MCF 10A (cell line): ENCODE results near the gene METTL21C. TPM values are rescaled to one million over a fixed set of nuclear protein-coding genes. Genes with fewer than 3 reads are reported as not detected.

Experiments
- BruUV-seq: library from RNA; stranded (reverse); fragments of 400-500 nt; replicated peaks from 2 replicates; lab custom pipeline; 2021; lab: Mats Ljungman, UMichigan
- CTCF ChIA-PET: fragments of 300-600 bp; sonication (Branson Sonifier 250); formaldehyde crosslinking; extraction: SDS; loops from one replicate; lab custom pipeline; 2021; ENCODE audit warnings: antibody characterized with exemption, inconsistent platforms; lab: Yijun Ruan, JAX
- POLR2A ChIA-PET: fragments of 300-600, 350-650 bp; sonication (Branson Sonifier 250); formaldehyde crosslinking; extraction: SDS; loops from one replicate; lab custom pipeline; 2020; ENCODE audit warnings: antibody characterized with exemption, inconsistent platforms; lab: Yijun Ruan, JAX
- DNase-seq: peaks from one replicate; pipeline ENCODE4 v3.0.0-alpha.2; 2018; ENCODE audit not compliant: unreplicated experiment
- H3K27ac Mint-ChIP-seq: one replicate; pipeline ENCODE4 v1.8.0; 2022; ENCODE audit warnings: mild to moderate bottlenecking, low read depth, mixed read lengths; ENCODE audit not compliant: unreplicated experiment
- H3K27me3 Mint-ChIP-seq: one replicate; pipeline ENCODE4 v1.8.0; 2022; ENCODE audit warnings: mixed read lengths; ENCODE audit not compliant: insufficient read depth, unreplicated experiment
- H3K36me3 Mint-ChIP-seq: one replicate; pipeline ENCODE4 v1.8.0; 2022; ENCODE audit warnings: mild to moderate bottlenecking, moderate library complexity, mixed read lengths; ENCODE audit not compliant: insufficient read depth, unreplicated experiment
- H3K4me1 Mint-ChIP-seq: one replicate; pipeline ENCODE4 v1.8.0; 2022; ENCODE audit warnings: mixed read lengths; ENCODE audit not compliant: insufficient read depth, unreplicated experiment
- H3K4me3 Mint-ChIP-seq: one replicate; pipeline ENCODE4 v1.8.0; 2022; ENCODE audit warnings: mild to moderate bottlenecking, moderate library complexity, mixed read lengths; ENCODE audit not compliant: unreplicated experiment
- H3K9me3 Mint-ChIP-seq: one replicate; pipeline ENCODE4 v1.8.0; 2022; ENCODE audit warnings: mixed read lengths; ENCODE audit not compliant: unreplicated experiment
- intact Hi-C: fragments of 100-400 bp; cut with micrococcal nuclease; formaldehyde crosslinking; loops from 2 replicates; pipeline ENCODE4 v1.14.1; 2022
- total RNA-seq: library from RNA; stranded (reverse); gene quantifications from 2 replicates; pipeline ENCODE4 v1.2.3, GENCODE V29; 2022
- TF ChIP-seq, protein P1 (sequence below): fragments of 200-600 bp; IDR thresholded peaks from one replicate; pipeline ENCODE4 v1.8.0; 2022; ENCODE audit warnings: antibody characterized with exemption, mild to moderate bottlenecking; ENCODE audit not compliant: unreplicated experiment

Gene METTL21C
- total RNA-seq, 1 experiment from 2014 or later, result not detected

DNA sequence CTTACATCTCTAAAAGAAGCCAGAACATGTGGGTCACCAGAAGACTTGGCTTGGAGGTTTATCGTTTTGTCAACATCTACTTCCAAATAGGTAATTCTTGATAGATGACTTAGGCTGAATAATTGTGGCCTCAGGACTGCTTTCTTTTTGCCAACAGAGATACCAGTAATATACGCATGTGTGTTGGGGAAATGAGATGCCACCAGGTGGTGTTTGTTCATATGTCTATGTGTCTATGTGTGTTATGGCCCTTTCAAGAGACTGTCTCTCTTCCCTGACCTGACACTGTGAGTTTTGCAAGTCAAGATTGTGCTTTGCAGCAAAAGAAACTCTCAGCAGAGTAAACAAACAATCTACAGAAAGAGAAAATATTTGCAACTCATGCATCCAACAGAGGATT is 31.6 kb upstream of the METTL21C start:
- TF ChIP-seq, protein P1, sequence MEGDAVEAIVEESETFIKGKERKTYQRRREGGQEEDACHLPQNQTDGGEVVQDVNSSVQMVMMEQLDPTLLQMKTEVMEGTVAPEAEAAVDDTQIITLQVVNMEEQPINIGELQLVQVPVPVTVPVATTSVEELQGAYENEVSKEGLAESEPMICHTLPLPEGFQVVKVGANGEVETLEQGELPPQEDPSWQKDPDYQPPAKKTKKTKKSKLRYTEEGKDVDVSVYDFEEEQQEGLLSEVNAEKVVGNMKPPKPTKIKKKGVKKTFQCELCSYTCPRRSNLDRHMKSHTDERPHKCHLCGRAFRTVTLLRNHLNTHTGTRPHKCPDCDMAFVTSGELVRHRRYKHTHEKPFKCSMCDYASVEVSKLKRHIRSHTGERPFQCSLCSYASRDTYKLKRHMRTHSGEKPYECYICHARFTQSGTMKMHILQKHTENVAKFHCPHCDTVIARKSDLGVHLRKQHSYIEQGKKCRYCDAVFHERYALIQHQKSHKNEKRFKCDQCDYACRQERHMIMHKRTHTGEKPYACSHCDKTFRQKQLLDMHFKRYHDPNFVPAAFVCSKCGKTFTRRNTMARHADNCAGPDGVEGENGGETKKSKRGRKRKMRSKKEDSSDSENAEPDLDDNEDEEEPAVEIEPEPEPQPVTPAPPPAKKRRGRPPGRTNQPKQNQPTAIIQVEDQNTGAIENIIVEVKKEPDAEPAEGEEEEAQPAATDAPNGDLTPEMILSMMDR, result no peak
- BruUV-seq, result no TSS peak
- Mint-ChIP-seq H3K4me1 (peaks cover 19% of the 10 kb centered on the region), H3K9me3 (no peaks in the 10 kb centered on the region), H3K36me3 (no peaks in the 10 kb centered on the region), H3K27me3 (no peaks in the 10 kb centered on the region), H3K4me3 (no peak overlapping the region), H3K27ac (no peak overlapping the region)
- intact Hi-C loops, result loop anchor here (1.0 to 5.0 kb wide), 2 partner anchors 74 to 121 kb away; no protein-coding TSS in a partner anchor
- CTCF ChIA-PET, result interaction anchor here (1.0 to 3.2 kb wide), 5 partner anchors 20 to 135 kb away, joined by 3 to 52 read pairs (median 5); no protein-coding TSS in a partner anchor
- POLR2A ChIA-PET, result interaction anchor here (0.9 to 2.5 kb wide), 2 partner anchors 75 to 134 kb away, joined by 4 to 22 read pairs; no protein-coding TSS in a partner anchor
- DNase-seq, result peak; percentile 44

DNA sequence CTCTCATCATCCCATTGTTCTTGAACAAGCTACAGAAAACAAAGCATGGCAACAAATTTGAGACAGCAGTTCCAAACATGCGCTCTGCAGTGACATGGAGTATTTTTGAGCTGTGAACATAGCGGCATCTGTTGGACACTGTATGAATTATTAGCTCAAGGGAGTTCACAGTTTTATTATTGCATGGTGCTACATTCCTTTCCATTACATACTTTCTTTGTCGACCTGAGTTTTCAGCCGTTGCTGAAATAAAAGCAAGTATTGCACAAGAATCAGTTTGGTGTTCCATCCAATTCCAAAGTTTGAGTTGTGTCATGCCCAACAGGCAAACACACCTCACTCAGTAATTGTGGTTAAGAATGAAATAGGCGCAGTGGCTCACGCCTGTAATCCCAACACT is 30.1 kb upstream of the METTL21C start:
- Mint-ChIP-seq H3K27ac (no peak overlapping the region), H3K27me3 (no peaks in the 10 kb centered on the region), H3K36me3 (no peaks in the 10 kb centered on the region), H3K4me3 (no peak overlapping the region), H3K4me1 (peaks cover 14% of the 10 kb centered on the region), H3K9me3 (no peaks in the 10 kb centered on the region)
- BruUV-seq, result no TSS peak
- ChIA-PET CTCF (interaction anchor here (0.5 to 3.2 kb wide), 52 partner anchors 10 to 1122 kb away, joined by 3 to 52 read pairs (median 4); partner anchors contain the start of gene TEX30), POLR2A (interaction anchor here (0.7 to 2.5 kb wide), 24 partner anchors 11 to 145 kb away, joined by 3 to 24 read pairs (median 4); partner anchors contain the start of genes BIVM, ERCC5, POGLUT2 and TEX30)
- TF ChIP-seq, protein P1, result peak; percentile 72
- intact Hi-C loops, result loop anchor here (1.0 to 5.0 kb wide), 8 partner anchors 44 to 145 kb away; partner anchors contain the start of genes BIVM and TPP2
- DNase-seq, result peak; percentile 92

DNA sequence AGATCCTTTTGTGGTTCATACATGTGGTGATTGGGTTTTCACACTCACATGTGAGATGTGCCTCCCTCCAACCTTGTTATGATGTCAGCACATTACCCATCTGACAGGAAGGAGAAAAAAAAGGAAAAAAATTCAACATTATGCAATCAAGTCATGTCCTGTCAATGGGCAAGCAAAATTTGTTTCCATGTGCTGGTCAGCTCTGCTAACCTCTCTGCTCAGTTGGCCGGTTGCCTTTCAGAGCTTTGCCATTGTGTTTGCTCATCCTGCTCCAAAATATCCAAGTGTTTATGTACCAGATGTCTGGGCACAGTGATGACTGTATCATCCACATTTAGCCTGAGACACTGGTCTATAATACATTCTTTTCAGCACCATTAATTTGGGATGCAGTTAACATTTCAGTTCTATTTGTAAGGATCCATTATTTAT is 27.0 kb upstream of the METTL21C start:
- Mint-ChIP-seq H3K9me3 (no peaks in the 10 kb centered on the region), H3K4me3 (no peak overlapping the region), H3K36me3 (no peaks in the 10 kb centered on the region), H3K27ac (no peak overlapping the region), H3K27me3 (no peaks in the 10 kb centered on the region), H3K4me1 (peaks cover 15% of the 10 kb centered on the region)
- ChIA-PET POLR2A (interaction anchor here (1.0 to 2.3 kb wide), 3 partner anchors 14 to 126 kb away, joined by 3 to 12 read pairs (median 6); no protein-coding TSS in a partner anchor), CTCF (interaction anchor here (0.5 to 1.6 kb wide), 10 partner anchors 8 to 166 kb away, joined by 3 to 4 read pairs (median 3); no protein-coding TSS in a partner anchor)
- BruUV-seq, result no TSS peak
- intact Hi-C loops, result no loop called here
- TF ChIP-seq, protein P1, result no peak
- peak; percentile 28 for DNase-seq

DNA sequence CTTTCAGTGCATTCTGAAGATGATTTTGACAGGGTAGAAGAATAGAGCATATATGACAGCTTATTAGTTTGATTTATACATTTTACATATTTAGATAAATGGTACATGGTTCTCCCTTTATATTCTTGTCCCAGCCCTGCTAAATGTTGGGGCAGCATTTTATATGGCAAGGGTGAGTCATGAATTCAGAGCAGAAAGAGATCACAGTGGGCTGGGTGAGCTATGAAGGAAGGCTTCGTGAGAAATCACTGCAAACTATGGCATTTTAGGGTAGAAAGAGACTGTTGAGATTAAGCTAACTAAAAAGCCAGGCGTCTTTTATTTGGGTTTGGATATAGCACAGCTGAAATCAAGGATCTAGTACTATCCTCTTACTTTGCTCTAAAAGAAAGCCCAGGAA is 23.9 kb upstream of the METTL21C start:
- POLR2A ChIA-PET, result interaction anchor here (0.6 to 2.4 kb wide), 4 partner anchors 9 to 127 kb away, joined by 3 to 11 read pairs (median 4); partner anchors contain the start of genes ERCC5 and TPP2
- TF ChIP-seq, protein P1, result no peak
- intact Hi-C loops, result no loop called here

More for the DNA sequence above, 23.9 kb upstream of the METTL21C start:
- CTCF ChIA-PET, result interaction anchor here (0.6 to 2.4 kb wide), 6 partner anchors 11 to 231 kb away, joined by 3 to 6 read pairs (median 4); no protein-coding TSS in a partner anchor
- no peak overlapping the region for H3K4me3 Mint-ChIP-seq
- DNase-seq, result no peak
- peaks cover 9% of the 10 kb centered on the region for H3K4me1 Mint-ChIP-seq
- H3K9me3 Mint-ChIP-seq, result no peaks in the 10 kb centered on the region
- H3K36me3 Mint-ChIP-seq, result no peaks in the 10 kb centered on the region
- no peak overlapping the region for H3K27ac Mint-ChIP-seq
- BruUV-seq, result no TSS peak
- no peaks in the 10 kb centered on the region for H3K27me3 Mint-ChIP-seq
